Kidney (tissue), 14 donors: Measurements from ENCODE around the gene MAN1A1. TPM values are rescaled to one million over a fixed set of nuclear protein-coding genes. Genes with fewer than 3 reads are reported as not detected.

Experiments
- DNase-seq, 5 donors: peaks; one replicate each; pipeline ENCODE4 v3.0.0-alpha.2; 2013 to 2020
- FAIRE-seq: peaks from 2 replicates; lab custom pipeline; 2012; peaks lifted over from hg19 to GRCh38; lab: Jason Lieb, UNC
- H3K27ac ChIP-seq, 2 donors: one replicate each; pipeline ENCODE4 v1.7.0; 2013; ENCODE audit warnings: low read depth in 2 of 2, low read length in 2 of 2, inconsistent platforms in 1 of 2
- H3K27me3 ChIP-seq: one replicate; pipeline ENCODE4 v1.7.1; 2013; ENCODE audit warnings: low read length, inconsistent platforms; ENCODE audit not compliant: control insufficient read depth, insufficient read depth
- H3K36me3 ChIP-seq, 3 donors: one replicate each; pipeline versions ENCODE4 v1.7.0 to v1.7.1; 2013; ENCODE audit warnings: low read length in 3 of 3, control low read depth in 1 of 3, inconsistent platforms in 1 of 3; ENCODE audit not compliant: insufficient read depth in 3 of 3, control insufficient read depth in 2 of 3
- H3K4me1 ChIP-seq, 3 donors: one replicate each; pipeline versions ENCODE4 v1.7.0 to v1.7.1; 2013; ENCODE audit warnings: low read length in 3 of 3, inconsistent platforms in 1 of 3, low read depth in 1 of 3; ENCODE audit not compliant: control insufficient read depth in 2 of 3, insufficient read depth in 2 of 3
- H3K4me3 ChIP-seq, 3 donors: one replicate each; pipeline versions ENCODE4 v1.7.0 to v1.8.1; 2013; ENCODE audit warnings: low read length in 3 of 3, control low read depth in 1 of 3, inconsistent platforms in 1 of 3
- H3K9ac ChIP-seq, 3 donors: one replicate each; pipeline versions ENCODE4 v1.7.0 to v1.7.1; 2013; ENCODE audit warnings: low read length in 3 of 3, control low read depth in 1 of 3, inconsistent platforms in 1 of 3
- H3K9me3 ChIP-seq, 3 donors: one replicate each; pipeline versions ENCODE4 v1.7.0 to v1.7.1; 2013; ENCODE audit warnings: low read length in 3 of 3, control low read depth in 1 of 3, inconsistent platforms in 1 of 3; ENCODE audit not compliant: control insufficient read depth in 2 of 3, insufficient read depth in 1 of 3
- CTCF ChIP-seq: IDR thresholded peaks from 3 replicates; pipeline ENCODE4 v1.5.1; 2012; ENCODE audit warnings: mild to moderate bottlenecking, moderate library complexity, borderline replicate concordance; ENCODE audit not compliant: insufficient read depth; ENCODE audit errors: extremely low read depth
- intact Hi-C: fragments of 100-400 bp; cut with DNase I; formaldehyde crosslinking; loops from one replicate; pipeline ENCODE4 v1.11.1; 2022
- polyA plus RNA-seq: library from polyadenylated mRNA; stranded (reverse); fragments of 350-450 nt; fragmentation: Illumina TruSeq; extraction: RNeasy Lipid Tissue Mini Kit (QIAGEN cat#74804); gene quantifications from one replicate; pipeline ENCODE4 v1.2.3, GENCODE V29; 2014; ENCODE audit warnings: low read depth, low replicate concordance; ENCODE audit not compliant: insufficient read depth
- total RNA-seq: library from RNA; stranded (reverse); fragmentation: NEBNext Ultra II Directional; extraction: Animal tissue kit (Norgen Biotek cat#: 25700); gene quantifications from one replicate; pipeline ENCODE4 v1.2.1, GENCODE V29; 2021
- donor health status: control.
- donor health status: control.
- donor health status: control.
- donor health status: control.
- donor health status: control.
- donor health status: DM: yes; HTN: yes; CAD: no.
- donor health status: Normal renal cell carcinoma (clear cell type).

The MAN1A1 gene
- total and polyA plus RNA-seq, 2 donors from 2014 or later: 30.4 to 68.5 TPM

DNA sequence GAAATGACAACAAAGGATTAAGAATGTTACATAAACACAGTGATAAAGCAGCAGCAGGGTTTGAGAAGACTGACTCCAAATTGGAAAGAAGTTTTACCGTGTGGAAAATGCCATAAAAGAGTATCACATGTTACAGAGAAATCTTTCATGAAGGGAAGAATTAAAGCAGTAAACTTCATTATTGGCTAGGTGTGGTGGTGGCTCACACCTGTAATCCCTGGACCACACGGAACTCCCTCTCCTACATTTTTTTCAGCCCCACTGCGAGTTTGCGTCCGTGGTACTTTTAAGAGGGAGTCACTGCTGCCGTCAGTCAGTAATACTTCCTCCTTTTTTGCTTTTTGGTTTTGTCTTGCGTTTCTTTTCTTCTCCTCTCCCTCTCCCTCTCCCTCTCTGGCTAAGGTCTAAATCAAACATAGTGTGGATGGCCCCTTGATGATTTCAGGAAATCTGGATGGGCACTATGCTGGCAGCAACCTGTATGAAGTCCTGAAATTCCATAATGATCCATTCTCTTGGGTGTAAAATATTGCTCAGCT, 112.3 kb downstream of the MAN1A1 start:
- FAIRE-seq: peak; percentile 99
- intact Hi-C loops: no loop called here

DNA sequence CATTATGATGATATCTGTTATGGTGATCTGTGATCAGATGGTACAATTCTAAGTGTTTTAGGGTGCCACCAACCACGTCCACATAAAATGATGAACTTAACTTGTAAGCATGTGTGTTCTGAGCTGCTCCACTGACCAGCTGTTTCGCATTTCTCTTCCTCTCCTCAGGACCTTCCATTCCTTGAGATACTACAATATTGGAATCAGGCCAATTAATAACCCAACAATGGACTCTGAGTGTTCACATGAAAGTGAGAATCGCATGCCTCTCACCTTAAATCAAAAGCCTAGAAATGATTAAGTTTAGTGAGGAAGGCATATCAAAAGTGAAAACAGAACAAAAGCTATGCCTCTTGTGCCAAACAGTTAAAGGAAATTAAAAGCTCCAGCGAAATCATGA, 114.6 kb downstream of the MAN1A1 start:
- intact Hi-C loops: no loop called here
- Histone ChIP-seq H3K4me1 (no peaks in the 10 kb centered on the region), H3K4me3 (no peak overlapping the region), H3K36me3 (peaks cover 0 to 4% (median 0%) of the 10 kb centered on the region in 3 donors), H3K27ac (no peak overlapping the region), H3K27me3 (no peaks in the 10 kb centered on the region), H3K9me3 (peaks cover 0 to 4% (median 0%) of the 10 kb centered on the region in 3 donors), H3K9ac (no peak overlapping the region)
- FAIRE-seq (no peak), DNase-seq (no peak)
- TF ChIP-seq CTCF: no peak

More for the DNA sequence above, 112.3 kb downstream of the MAN1A1 start:
- no peak for DNase-seq
- Histone ChIP-seq H3K9me3 (peaks cover 0 to 4% (median 0%) of the 10 kb centered on the region in 3 donors), H3K4me1 (peaks cover 7 to 18% (median 10%) of the 10 kb centered on the region in 3 donors), H3K27ac (no peak overlapping the region), H3K36me3 (peaks cover 0 to 4% (median 0%) of the 10 kb centered on the region in 3 donors), H3K27me3 (no peaks in the 10 kb centered on the region), H3K9ac (no peak overlapping the region), H3K4me3 (no peak overlapping the region)
- TF ChIP-seq CTCF: no peak

GRCh38 chr6:119234457-119234856, 115.1 kb downstream of the MAN1A1 start:
- peaks cover 0 to 4% (median 0%) of the 10 kb centered on the region in 3 donors for H3K9me3 ChIP-seq
- H3K27me3 ChIP-seq: no peaks in the 10 kb centered on the region
- H3K9ac ChIP-seq: no peak overlapping the region
- intact Hi-C loops: no loop called here
- TF ChIP-seq CTCF: no peak
- DNase-seq: no peak
- FAIRE-seq: no peak
- no peak overlapping the region for H3K4me3 ChIP-seq
- H3K36me3 ChIP-seq: peaks cover 0 to 4% (median 0%) of the 10 kb centered on the region in 3 donors
- no peaks in the 10 kb centered on the region for H3K4me1 ChIP-seq
- no peak overlapping the region for H3K27ac ChIP-seq
